ENCODE data around the gene CEP70.
"Not testable (repeated sequence)": the region's sequence is repeated elsewhere in the genome, so short reads cannot be mapped to it uniquely, and the experiment has no call there.

The CEP70 gene

GRCh38 chr3:138594150-138594934 lies at the start of gene CEP70:
TSS of gene CEP70 (minus strand) at chr3:138594260. CDS start at chr3:138572927, 21,333 bp downstream.
- DNase-seq (ENCODE audit: low read depth in 2 of 2), result peak; percentile 71 to 77

GRCh38 chr3:138642927-138643253 lies 48.8 kb upstream of the CEP70 start:
- DNase-seq (ENCODE audit: low read depth in 2 of 2), result no peak

GRCh38 chr3:138642226-138642926 lies 48.3 kb upstream of the CEP70 start:
- DNase-seq (ENCODE audit: low read depth in 2 of 2), result no peak

- DNase-seq (ENCODE audit: low read depth in 2 of 2), result no peak
Observed at GRCh38 chr3:138640537-138640936, 46.5 kb upstream of the CEP70 start.

GRCh38 chr3:138638641-138639040 lies 44.6 kb upstream of the CEP70 start:
- DNase-seq (ENCODE audit: low read depth in 2 of 2), result no peak

- DNase-seq (ENCODE audit: low read depth in 2 of 2), result no peak
Observed at GRCh38 chr3:138629526-138629925, 35.5 kb upstream of the CEP70 start.

- DNase-seq (ENCODE audit: low read depth in 2 of 2), result no peak
Observed at GRCh38 chr3:138625707-138626365, 31.8 kb upstream of the CEP70 start.

GRCh38 chr3:138624518-138624917 lies 30.5 kb upstream of the CEP70 start:
- no peak for DNase-seq (ENCODE audit: low read depth in 2 of 2)

- DNase-seq (ENCODE audit: low read depth in 2 of 2), result no peak
Observed at GRCh38 chr3:138620431-138620830, 26.4 kb upstream of the CEP70 start.

GRCh38 chr3:138615462-138615861 lies 21.4 kb upstream of the CEP70 start:
- DNase-seq (ENCODE audit: low read depth in 2 of 2), result no peak

- DNase-seq (ENCODE audit: low read depth in 2 of 2), result no peak
Observed at GRCh38 chr3:138609898-138610266, 15.8 kb upstream of the CEP70 start.

- DNase-seq (ENCODE audit: low read depth in 2 of 2), result peak; percentile 12 to 35
Observed at GRCh38 chr3:138608322-138609135, 14.5 kb upstream of the CEP70 start, which contains the start of gene FAIM. TSS of gene FAIM (plus strand) at chr3:138608771. CDS start at chr3:138619727, 10,956 bp downstream.

GRCh38 chr3:138604106-138604595 lies 10.1 kb upstream of the CEP70 start:
- DNase-seq (ENCODE audit: low read depth in 2 of 2), result not testable (repeated sequence)

GRCh38 chr3:138601661-138602060 lies 7.6 kb upstream of the CEP70 start:
- not testable (repeated sequence) for DNase-seq (ENCODE audit: low read depth in 2 of 2)

- no peak for DNase-seq (ENCODE audit: low read depth in 2 of 2)
Observed at GRCh38 chr3:138600100-138600745, 6.2 kb upstream of the CEP70 start.

GRCh38 chr3:138598534-138598933 lies 4.5 kb upstream of the CEP70 start:
- no peak for DNase-seq (ENCODE audit: low read depth in 2 of 2)

GRCh38 chr3:138597186-138597976 lies 3.3 kb upstream of the CEP70 start:
- not testable (repeated sequence) for DNase-seq (ENCODE audit: low read depth in 2 of 2)

GRCh38 chr3:138594935-138595610 lies 1.0 kb upstream of the CEP70 start:
- no peak for DNase-seq (ENCODE audit: low read depth in 2 of 2)

- DNase-seq (ENCODE audit: low read depth in 2 of 2), result no peak
Observed at GRCh38 chr3:138593488-138594149, 441 bp downstream of the CEP70 start.
